ENCODE measurements around the gene SLC34A1.

The SLC34A1 gene

DNA sequence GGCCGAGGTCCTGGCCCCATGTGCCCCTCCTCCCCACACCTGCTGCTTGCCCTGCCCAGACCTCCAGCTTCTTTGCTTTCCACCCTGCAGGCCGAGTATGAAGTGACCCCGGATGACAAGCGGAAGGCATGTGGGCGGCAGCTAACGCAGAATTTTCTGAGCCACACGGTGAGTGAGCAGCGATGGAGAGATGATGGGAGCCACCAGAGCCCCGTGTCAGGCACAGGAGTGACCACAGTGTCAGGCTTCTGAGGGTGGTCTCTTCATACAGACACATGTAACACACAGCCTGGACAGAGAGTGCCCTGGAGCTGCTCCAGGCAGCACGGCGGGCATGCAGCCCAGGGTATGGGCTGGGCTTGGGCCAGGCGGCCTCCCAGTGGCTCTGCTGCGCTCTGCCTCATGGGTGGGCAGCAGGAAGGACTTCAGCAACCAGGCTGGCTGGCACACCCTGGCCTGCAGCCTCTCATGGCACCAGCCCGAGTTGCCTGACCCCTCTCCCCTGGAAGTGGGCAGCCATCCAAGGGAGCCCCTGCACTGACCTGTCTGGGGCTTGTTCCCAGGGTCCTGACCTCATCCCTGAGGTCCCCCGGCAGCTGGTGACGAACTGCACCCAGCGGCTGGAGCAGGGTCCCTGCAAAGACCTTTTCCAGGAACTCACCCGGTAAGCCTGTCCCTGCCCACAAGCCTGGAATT, 48.1 kb downstream of the SLC34A1 start:
- no peak for DNase-seq (ENCODE audit: low read depth)

DNA sequence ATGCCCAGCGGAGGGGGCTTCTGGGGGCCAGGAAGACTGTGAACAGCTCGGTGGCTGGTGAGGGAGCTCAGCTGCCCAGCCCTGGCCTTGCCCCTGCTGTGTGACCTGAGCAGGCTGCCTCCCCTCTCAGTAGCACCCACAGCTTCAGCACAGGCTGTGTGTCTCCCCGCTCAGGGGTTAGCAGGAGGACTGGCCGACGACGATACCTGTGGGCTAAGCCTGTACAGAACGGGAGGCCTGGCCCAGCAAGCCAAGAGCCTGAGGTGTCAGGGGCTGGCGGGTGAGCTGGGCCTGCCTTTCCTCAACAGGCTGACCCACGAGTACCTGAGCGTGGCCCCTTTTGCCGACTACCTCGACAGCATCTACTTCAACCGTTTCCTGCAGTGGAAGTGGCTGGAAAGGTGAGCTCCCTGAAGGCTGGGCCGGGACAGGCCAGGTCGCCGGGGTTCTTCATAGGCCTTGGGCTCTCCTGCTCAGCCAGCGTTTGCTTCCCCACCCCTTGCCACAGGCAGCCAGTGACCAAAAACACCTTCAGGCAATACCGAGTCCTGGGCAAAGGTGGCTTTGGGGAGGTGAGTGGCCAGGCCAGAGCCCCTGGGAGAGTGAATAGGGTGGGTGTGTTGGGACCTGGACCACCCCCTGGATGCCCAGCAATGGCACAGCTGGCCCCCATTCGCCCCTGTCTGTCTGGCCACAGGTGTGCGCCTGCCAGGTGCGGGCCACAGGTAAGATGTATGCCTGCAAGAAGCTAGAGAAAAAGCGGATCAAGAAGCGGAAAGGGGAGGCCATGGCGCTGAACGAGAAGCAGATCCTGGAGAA, 48.8 kb downstream of the SLC34A1 start:
- DNase-seq (ENCODE audit: low read depth): no peak

DNA sequence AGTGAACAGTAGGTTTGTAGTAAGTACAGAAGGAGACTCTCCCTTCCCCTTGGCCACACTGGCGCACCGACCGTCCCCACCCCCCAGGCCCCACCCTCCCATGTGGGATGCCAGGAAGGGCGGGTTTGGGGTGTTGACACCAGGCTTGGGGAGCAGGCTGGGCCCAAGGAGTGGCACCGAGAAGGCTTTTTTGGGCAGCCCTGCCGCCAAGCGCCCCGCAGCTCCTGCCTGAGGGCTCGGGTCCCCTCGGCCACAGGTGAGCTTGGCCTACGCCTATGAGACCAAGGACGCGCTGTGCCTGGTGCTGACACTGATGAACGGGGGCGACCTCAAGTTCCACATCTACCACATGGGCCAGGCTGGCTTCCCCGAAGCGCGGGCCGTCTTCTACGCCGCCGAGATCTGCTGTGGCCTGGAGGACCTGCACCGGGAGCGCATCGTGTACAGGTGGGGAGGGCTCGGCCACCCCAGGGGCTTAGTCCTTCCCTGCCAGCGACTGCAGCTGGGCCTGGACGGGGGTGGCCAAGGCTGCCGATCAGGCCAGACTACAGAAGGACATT, 49.5 kb downstream of the SLC34A1 start:
- DNase-seq (ENCODE audit: low read depth): no peak

DNA sequence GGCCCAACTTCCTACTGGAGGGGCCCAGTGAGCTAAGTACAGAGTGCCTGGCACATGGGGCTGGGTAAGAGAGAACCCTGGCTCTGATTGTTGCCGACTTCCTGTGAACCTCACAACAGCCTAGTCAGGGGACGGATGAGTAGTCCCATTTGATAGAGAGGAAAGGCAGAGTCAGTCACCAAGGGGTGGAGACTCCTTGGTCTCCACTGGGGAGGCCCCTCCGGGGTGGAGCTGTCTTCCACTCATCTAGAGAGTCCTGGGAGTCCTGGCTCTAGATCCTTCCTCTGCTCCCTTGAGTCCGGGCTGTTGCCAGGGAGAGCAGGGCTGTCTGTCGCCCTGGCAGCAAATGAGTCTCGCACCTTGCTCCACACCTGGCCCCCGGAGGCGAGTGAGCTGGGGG, 50.2 kb downstream of the SLC34A1 start:
- no peak for DNase-seq (ENCODE audit: low read depth)

DNA sequence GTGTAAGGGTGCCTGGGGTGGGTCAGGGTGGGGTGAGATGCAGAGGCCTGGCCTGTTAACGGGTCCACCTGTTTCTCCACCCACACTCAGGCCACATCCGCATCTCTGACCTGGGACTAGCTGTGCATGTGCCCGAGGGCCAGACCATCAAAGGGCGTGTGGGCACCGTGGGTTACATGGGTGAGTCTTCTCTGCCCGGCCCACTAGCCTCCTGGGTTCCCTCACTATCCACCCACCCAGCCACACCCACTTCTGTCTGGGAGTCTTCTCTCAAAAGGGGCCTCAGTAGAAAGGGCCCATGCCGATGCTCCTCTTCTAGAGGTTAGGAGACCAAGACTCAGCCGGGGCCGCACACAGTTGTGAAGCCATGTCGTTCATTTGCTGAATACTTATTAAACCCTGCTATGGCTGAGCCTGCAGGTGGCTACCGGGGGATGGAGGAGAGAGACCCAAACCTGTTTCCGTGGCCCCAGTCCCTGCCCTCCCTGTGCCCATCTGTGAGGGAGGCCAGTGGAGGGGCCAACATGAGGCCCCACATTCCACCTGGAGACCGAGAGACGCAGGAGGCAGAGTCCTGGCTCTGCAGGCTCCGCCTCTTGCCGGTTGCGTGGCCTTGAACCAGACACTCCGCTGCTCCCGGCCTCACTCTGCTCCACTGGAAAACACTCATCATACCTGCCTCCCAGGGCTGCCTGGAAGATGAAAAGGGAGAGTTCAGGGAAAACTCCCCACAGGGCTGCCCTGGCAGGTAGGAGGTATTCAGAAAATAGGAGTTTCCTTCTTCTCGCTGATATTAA, 50.9 kb downstream of the SLC34A1 start:
- no peak for DNase-seq (ENCODE audit: low read depth)

DNA sequence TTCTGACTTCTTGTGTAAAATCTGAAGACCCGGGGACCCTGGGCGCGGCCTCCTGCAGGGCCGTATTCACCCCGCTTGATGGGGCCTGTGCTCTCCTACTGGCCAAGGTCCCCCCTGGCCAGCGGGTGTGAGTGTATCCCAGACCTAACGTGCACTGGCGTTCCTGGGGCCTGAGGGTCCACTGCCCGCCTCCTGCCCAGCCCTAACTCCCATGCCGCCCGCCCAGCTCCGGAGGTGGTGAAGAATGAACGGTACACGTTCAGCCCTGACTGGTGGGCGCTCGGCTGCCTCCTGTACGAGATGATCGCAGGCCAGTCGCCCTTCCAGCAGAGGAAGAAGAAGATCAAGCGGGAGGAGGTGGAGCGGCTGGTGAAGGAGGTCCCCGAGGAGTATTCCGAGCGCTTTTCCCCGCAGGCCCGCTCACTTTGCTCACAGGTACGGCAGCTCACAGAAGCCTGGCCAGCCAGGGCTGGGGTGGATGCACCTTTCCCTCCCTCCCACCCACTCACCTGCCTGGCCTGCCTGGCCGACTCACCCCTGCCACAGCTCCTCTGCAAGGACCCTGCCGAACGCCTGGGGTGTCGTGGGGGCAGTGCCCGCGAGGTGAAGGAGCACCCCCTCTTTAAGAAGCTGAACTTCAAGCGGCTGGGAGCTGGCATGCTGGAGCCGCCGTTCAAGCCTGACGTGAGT, 51.8 kb downstream of the SLC34A1 start:
- no peak for DNase-seq (ENCODE audit: low read depth)

DNA sequence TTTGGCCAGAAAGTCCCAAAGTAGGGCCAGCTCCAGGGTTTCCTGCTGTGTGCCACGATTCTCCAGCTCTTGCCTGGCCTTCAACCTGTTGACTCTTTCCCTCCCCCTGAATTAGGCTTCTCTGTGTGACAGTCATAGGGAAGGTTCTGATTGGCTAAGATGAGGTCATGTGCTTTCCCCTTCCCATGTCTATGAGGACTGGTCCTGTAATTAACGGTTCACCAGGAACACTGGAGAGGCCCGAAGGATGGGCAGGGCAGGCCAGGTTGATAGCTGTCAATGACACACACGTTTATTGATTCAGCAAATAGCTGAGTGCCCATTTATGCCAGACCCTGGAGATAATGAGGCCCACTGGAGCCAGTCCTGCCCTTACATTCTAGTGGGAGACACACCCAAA, 53.4 kb downstream of the SLC34A1 start:
- no peak for DNase-seq (ENCODE audit: low read depth)

DNA sequence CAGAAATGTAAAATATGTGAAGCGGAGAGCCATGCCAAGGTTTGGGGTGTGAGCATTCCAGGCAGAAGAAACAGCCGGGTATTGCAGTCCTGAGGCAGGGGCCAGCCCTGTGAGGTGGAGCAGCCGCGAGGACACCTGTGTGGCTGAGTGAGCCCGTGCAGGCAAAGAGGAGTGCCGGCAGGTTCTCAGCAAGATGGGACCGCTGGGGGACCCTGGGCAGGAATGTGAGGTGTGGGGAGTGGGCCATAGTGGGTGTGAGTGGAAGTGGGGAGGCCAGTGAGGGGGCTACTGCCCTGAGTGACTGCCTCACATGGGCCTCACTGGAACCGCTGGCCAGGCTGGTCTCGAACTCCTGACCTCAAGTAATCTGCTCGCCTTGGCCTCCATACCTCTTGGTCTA, 54.2 kb downstream of the SLC34A1 start:
- DNase-seq (ENCODE audit: low read depth): no peak

DNA sequence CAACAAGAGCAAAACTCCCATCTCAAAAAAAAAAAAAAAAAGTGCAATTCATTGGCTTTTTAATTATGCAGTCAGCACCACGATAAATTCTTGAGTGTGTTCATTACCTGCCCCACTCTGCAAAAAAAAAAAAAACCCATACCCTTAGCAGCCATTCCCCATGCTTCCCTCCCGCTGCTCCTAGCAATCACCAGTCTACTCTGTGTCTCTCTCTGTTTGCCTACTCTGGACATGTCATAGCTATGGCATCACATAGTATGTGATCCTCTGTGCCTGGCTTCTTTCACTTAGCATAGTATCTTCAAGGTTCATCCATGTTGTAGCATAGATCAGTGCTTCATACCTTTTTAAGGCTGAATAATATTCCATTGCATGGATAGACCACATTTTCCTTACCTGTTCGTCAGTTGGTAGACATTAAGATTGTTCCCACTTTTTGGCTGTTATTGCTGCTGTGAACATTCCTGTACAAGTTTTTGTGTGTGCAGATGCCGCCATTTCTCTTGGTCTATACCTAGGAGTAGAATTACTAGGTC, 55.4 kb downstream of the SLC34A1 start:
- no peak for DNase-seq (ENCODE audit: low read depth)

DNA sequence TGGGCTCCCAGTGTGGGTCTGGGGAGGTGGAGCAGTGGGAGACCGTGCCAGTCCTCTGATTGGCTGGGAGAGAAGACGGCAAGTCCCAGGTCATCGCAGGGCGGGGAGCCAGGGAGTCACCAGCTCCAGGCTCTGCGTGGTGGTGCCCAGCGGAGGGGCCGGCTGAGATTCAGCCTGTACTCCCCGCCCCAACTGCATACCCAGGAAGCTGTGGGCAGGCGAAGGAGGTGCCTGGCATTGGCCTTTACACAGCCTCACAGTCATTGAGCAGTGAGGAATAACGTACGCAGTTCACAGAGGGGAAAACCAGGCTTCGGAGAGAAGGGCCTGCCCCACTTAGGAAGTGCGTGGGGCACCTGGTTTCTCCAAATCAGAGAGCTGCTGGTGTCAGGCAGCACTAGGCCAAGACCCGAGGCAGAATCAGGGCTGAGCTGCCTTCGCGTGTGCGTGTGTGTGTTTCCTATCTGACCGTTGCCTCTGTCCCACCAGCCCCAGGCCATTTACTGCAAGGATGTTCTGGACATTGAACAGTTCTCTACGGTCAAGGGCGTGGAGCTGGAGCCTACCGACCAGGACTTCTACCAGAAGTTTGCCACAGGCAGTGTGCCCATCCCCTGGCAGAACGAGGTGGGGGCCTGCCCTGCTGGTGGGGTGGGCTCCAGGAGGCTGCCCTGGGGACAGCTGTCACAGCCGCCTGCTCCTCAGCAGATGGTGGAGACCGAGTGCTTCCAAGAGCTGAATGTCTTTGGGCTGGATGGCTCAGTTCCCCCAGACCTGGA, 56.2 kb downstream of the SLC34A1 start:
- DNase-seq (ENCODE audit: low read depth): no peak

DNA sequence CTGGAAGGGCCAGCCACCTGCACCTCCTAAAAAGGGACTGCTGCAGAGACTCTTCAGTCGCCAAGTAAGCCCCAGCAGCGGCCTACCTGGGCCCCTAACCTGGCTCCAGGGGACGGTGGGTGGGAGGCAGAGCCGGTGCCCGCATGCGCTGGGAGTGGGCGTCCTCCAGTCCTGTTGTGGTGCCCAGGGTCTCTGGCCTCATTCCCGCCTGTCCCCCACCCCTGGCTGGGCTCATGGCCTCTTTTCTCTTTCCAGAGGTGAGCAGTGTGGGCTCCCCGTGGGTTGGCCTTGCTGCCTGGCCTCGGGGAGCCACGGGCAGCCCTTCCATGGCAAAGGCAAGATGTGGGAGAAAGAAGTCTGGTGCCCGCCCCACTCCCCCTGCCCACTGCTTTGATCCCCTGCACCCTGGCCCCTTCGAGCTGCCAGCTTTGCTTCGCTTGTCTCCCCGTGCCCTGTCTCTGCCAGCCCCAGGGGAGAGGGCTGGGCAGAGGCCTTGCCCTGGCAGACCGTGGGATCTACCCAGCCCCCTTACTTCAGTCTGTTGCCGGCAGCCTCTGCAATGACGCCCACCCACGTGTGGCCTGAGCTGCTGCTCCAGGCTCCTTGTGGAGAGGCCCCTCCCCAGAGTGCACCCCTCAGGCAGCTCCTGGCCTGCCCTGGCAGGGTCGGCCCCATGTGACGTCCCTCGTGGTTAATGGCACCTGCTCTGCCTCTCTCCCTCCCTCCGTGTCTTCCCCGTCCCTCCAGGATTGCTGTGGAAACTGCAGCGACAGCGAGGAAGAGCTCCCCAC, 57.0 kb downstream of the SLC34A1 start:
- no peak for DNase-seq (ENCODE audit: low read depth)

DNA sequence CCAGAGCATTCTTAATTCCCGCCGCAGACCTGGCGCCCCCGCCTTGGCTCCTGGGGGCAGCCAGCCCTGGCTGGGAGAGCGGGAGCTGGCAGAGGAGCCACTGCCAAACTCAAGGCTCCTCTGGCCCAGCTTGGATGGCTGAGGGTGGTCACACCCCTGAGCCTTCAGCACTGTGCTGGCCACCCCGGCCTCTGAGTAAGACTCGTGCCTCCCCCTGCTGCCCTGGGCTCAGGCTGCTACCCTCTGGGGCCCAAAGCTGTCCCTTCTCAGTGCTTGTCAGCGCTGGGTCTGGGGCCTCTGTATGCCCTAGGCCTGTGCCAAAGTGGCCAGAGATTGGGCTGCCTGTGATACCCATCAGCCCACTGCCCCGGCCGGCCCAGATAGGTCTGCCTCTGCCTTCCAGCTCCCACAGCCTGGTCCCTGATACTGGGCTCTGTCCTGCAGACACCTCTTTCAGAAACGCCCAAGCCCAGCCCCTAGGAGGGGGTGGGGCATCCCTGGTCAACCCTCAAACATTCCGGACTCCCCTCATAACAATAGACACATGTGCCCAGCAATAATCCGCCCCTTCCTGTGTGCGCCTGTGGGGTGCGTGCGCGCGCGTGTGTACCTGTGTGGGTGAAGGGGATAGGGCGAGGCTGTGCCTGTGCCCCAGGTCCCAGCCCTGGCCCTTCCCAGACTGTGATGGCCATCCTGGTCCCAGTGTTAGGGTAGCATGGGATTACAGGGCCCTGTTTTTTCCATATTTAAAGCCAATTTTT, 58.0 kb downstream of the SLC34A1 start:
- no peak for DNase-seq (ENCODE audit: low read depth)

DNA sequence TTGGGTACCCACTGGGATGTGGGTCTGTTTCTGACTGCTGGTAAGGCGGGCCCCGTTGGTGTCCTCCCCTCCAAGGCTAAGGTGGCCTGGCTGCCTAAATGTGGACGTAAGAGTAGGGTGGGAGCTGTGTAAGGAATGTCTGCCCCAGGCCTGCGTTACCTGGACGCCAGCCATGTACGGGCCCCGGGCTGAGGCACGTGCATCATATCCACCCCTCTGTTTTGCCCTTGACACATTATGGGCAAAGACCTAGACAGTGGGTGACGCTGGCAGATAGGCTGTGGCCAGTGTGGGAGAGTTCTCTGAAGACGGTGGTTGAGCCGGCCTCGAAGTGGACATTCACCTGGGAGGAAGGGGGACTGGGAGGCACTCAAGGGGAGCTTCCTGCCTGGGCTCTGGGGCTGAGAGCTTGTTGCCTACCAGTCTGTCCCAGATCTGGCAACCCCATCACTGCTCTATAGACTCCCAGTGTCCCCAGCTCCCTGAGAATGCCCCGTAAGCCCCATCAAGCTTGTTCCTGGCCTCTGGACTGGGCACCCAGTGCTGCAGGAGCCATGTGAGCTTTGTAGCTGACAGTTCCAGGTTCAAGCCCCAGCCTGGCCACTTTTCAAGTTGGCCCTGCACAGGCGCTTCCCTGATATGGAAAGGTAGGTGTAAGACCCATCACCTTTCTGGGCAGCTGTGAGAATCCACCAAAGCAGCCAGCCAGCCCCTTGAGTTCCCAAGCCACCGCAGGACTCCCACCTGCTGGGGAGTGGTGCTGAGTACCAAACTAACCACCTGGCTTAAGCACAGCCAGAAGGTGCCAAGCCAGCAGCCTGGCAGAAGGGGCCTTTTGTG, 59.1 kb downstream of the SLC34A1 start:
- no peak for DNase-seq (ENCODE audit: low read depth)

DNA sequence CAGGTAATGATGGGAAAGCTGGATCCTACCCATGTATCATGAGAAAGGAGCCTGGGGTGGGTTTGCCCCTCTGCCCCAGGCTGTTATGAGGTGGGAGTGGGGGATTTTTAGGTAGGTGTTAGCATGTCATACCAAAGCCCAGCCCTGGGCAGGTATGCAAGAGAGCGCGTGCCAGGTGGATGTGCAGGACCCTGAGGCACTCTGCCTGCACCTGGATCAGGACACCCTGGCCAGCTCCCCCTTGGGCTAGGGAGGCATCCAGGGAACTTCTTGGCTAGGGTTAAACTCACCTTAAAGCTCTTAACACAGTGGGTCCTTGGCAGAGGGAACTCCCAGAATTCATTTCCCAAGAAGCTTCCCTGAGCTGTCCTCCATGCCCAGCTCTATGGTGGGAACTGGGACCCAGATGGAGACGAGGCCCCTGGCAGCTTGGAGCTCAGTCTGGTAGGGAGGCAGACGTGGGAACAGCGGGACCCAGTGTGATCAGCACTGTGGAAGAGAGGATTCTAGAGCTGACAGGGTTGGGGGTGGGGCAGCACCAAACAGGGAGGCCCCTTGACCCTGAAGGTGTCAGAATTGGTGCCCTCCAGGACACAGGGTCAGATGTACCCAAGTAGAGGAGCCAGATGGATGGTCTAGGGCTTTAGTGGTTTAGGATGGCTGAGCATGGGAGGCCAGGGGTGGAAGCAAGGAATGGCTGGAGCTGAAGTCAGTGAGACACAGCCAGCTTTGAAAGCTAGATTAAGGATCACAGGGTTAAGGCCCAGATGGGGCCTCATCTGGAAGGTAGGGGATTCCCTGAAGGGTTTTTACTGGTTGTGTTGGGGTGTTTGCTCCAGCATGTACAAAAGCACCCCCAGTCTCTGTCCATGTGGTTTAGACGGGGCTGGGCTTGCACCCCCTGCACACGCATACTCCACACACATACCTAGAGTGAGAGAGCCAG, 60.1 kb downstream of the SLC34A1 start:
- DNase-seq (ENCODE audit: low read depth): no peak

DNA sequence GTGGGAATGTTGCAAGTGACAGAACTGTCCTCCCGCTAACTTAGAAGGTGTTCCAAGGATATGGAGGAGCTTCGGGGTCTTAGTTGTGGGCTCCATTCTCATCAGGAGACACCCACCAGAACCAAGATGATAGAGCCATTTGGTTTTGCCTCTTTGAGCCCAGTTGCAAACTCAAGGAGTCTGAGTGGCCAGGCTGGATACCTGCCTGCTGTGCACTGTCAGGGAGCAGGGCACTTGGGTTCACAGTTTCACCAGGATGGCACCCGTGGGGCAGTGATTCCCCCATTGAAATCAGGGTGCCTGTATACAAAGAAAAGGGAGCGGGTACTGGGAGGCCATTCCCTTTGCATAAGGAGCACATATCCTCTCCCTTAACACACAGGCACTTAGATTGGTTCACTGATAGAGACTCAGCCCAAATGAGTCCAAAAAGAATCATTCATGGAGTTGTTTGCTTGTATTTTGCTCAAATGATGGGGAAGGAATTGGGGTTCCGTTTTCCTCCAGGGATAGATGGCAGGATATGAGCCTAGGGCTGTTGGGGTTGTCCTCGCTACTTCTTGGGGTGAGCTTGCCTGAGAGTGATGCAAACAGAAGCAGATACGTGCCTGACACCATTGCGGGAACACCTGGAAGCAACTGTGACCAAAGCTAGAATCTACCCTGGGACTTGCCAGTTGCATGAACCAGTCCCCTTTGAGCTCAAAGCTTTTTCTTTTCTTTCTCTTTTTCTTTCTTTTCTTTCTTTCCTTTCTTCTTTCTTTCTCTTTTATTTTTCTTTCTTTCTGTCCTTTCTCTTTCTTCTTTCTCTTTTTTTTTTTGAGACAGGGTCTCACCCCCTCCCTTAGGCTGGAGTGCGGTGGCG, 61.0 kb downstream of the SLC34A1 start:
- no peak for DNase-seq (ENCODE audit: low read depth)

DNA sequence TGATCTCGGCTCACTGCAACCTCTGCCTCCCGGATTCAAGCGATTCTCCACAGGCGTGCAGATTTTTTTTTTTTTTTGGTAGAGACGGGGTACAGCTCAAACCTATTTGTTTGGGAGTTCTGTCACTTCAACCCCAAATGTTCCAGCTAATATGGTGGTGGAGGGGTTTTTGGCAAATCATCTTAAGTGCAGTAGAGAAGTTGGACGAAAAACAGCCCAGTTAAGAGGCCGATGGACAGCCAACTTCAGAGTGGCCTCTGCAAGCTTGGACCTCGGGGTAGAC, 61.6 kb downstream of the SLC34A1 start:
- no peak for DNase-seq (ENCODE audit: low read depth)

All from activated T-cell treated with anti-CD3 and anti-CD28 coated beads for 1 hour (primary cell).